ENCODE results near the gene PEX10.

Gene PEX10

DNA sequence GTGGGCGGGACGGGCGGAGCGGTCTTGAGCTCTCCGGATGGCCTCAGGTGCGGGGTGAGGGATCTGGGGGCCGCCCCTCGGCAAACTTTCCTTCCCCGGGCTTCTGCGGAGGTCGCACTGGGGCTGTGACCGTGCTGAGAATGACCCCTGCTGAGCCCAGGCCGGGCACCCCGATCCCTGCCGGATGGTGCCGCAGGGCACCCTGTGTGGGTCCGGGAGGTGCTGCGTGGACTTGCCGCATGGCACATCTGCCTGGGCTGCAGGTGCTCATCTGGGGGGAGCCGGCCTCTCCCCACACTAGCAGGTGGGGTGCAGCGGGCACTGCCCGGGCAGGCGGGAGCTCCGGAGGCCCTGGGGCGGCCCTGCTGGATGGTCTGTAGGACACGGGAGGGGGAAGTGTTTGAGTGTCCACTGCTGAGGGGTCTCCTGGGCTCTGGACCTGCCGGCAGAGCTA, 31.8 kb upstream of the PEX10 start:
- Histone ChIP-seq H3K18ac (ENCODE audit: low read length) (peak overlapping the region; percentile 95), H4K8ac (ENCODE audit: low read depth, low read length) (no peak overlapping the region), H3K27me3 (ENCODE audit: control insufficient read depth in 3 of 3, insufficient read depth in 3 of 3, low read depth in 1 of 3, low read length in 3 of 3) (peaks cover 0 to 59% (median 16%) of the 10 kb centered on the region in 3 experiments), H2BK12ac (ENCODE audit: low read length) (peak overlapping the region; percentile 99), H3K4me2 (ENCODE audit: insufficient read depth, low read length, poor library complexity, severe bottlenecking) (peak overlapping the region; percentile 77), H3K9ac (ENCODE audit: low read depth, low read length, poor library complexity) (peak overlapping the region; percentile 77), H4K91ac (ENCODE audit: low read depth, low read length, poor library complexity) (peak overlapping the region; percentile 72), H2BK15ac (ENCODE audit: low read length) (peak overlapping the region; percentile 100), H3K79me1 (ENCODE audit: low read depth, low read length) (peaks cover 7% of the 10 kb centered on the region), H3K14ac (ENCODE audit: low read length) (peak overlapping the region; percentile 97), H2BK120ac (ENCODE audit: low read depth, low read length) (peak overlapping the region; percentile 78), H3K23ac (ENCODE audit: low read depth, low read length, poor library complexity) (peak overlapping the region; percentile 73), H2AK5ac (ENCODE audit: low read depth, low read length) (peak overlapping the region; percentile 90), H3K36me3 (replicated peaks in 1 of 2; ENCODE audit: control insufficient read depth in 2 of 2, insufficient read depth in 2 of 2, low read length in 2 of 2) (no peaks in the 10 kb centered on the region), H2AFZ (ENCODE audit: low read length) (no peak overlapping the region), H3K4me3 (ENCODE audit: low read length in 2 of 2) (peak overlapping the region in 1 of 2 donors; percentile 75), H2BK5ac (ENCODE audit: low read length) (peak overlapping the region; percentile 98), H3K4me1 (ENCODE audit: control insufficient read depth in 2 of 2, insufficient read depth in 1 of 2, low read depth in 1 of 2, low read length in 2 of 2) (peaks cover 34 to 47% of the 10 kb centered on the region in 2 donors), H3K4ac (ENCODE audit: low read length) (peak overlapping the region; percentile 84), H3K27ac (replicated peaks; ENCODE audit: low read length) (no peak overlapping the region), H3K9me3 (replicated peaks in 1 of 2; ENCODE audit: control insufficient read depth in 2 of 2, insufficient read depth in 1 of 2, low read depth in 1 of 2, low read length in 2 of 2) (no peaks in the 10 kb centered on the region)
- no peak for DNase-seq (ENCODE audit: low spot score)
- no CpG with 5 or more reads among the region's 27 CpGs for WGBS, 2 donors (ENCODE audit: extremely low coverage in 2 of 2, insufficient read length in 2 of 2, insufficient replicate concordance in 1 of 2)

DNA sequence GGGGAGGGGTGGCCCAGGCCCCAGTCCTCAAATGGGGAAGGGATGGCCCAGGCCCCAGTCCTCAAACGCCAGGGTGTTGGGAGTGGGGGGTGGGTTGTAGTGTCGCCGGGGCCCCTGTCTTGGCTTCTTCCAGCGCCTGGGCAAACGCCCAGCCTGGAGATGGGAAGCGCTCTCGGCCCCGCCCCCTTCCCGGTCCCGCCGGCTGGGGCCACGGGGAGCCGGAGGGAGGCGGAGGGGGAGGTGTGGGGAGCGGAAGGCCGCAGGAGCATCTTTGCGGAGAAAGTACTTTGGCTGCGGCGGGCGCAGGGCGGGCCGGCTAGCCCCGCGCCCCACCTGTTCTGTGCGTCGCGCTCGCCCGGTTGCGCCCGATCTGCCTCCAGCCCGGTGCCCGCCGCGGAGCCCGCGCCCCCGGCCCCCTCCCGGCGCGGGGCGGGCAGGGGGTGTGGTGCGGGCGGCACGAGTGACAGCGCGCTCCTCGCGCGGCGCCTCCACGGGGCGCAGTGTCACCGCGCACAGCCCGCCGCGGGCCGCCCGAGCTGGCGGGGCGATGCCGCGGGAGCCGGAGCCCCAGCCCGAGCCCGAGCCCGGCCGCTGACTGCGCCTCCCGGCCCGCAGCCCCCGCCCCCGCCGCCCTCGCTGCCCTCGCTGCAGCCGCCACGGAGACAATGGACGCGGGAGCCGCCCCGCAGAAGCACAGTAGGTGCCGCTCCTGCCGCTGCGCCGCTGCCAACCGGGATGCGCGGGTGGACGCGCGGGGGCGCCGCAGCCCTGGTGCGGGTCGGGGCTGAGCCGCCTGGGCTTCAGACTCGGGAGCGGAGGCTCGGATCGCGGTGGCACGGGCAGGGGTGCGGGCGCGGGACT, 31.1 kb upstream of the PEX10 start:
- peaks cover 32 to 43% of the 10 kb centered on the region in 2 donors for H3K4me1 ChIP-seq (ENCODE audit: control insufficient read depth in 2 of 2, insufficient read depth in 1 of 2, low read depth in 1 of 2, low read length in 2 of 2)

DNA sequence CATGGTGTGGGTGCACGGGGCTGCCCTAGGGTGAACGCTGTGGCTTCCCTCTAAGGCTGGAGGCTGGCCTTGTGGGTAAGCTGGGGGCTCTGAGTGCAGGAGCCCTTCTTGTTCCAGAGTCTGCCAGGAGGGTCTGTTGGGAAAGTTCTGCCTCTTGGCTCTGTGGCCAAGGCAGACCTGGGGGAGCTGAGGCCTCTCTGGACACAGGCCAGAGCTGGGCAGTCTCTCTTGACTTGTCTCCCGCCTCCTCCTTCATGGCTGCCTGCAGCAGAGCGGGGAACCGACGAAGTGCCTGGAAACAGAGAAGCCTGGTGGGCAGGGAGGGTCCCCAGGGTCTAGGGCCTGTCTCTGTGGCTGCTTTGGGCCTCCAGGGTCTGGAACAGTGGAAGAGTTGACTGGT, 30.3 kb upstream of the PEX10 start:
- Histone ChIP-seq H2BK5ac (ENCODE audit: low read length) (peak overlapping the region; percentile 87), H3K9ac (ENCODE audit: low read depth, low read length, poor library complexity) (no peak overlapping the region), H3K4me2 (ENCODE audit: insufficient read depth, low read length, poor library complexity, severe bottlenecking) (no peak overlapping the region), H2BK12ac (ENCODE audit: low read length) (peak overlapping the region; percentile 35), H3K36me3 (replicated peaks in 1 of 2; ENCODE audit: control insufficient read depth in 2 of 2, insufficient read depth in 2 of 2, low read length in 2 of 2) (no peaks in the 10 kb centered on the region), H3K14ac (ENCODE audit: low read length) (no peak overlapping the region), H3K4me1 (ENCODE audit: control insufficient read depth in 2 of 2, insufficient read depth in 1 of 2, low read depth in 1 of 2, low read length in 2 of 2) (peaks cover 24 to 35% of the 10 kb centered on the region in 2 donors), H3K9me3 (replicated peaks in 1 of 2; ENCODE audit: control insufficient read depth in 2 of 2, insufficient read depth in 1 of 2, low read depth in 1 of 2, low read length in 2 of 2) (no peaks in the 10 kb centered on the region), H3K79me1 (ENCODE audit: low read depth, low read length) (peaks cover 7% of the 10 kb centered on the region), H3K23ac (ENCODE audit: low read depth, low read length, poor library complexity) (peak overlapping the region; percentile 3), H4K8ac (ENCODE audit: low read depth, low read length) (no peak overlapping the region), H3K18ac (ENCODE audit: low read length) (peak overlapping the region; percentile 89), H2BK15ac (ENCODE audit: low read length) (peak overlapping the region; percentile 99), H2BK120ac (ENCODE audit: low read depth, low read length) (peak overlapping the region; percentile 44), H3K4ac (ENCODE audit: low read length) (no peak overlapping the region), H4K91ac (ENCODE audit: low read depth, low read length, poor library complexity) (no peak overlapping the region), H3K4me3 (ENCODE audit: low read length in 2 of 2) (no peak overlapping the region), H3K27me3 (ENCODE audit: control insufficient read depth in 3 of 3, insufficient read depth in 3 of 3, low read depth in 1 of 3, low read length in 3 of 3) (peaks cover 0 to 71% (median 16%) of the 10 kb centered on the region in 3 experiments), H3K27ac (replicated peaks; ENCODE audit: low read length) (no peak overlapping the region), H2AK5ac (ENCODE audit: low read depth, low read length) (peak overlapping the region; percentile 77), H2AFZ (ENCODE audit: low read length) (no peak overlapping the region)
- DNase-seq (ENCODE audit: low spot score) = no peak
- no CpG with 5 or more reads among the region's 6 CpGs for WGBS, 2 donors (ENCODE audit: extremely low coverage in 2 of 2, insufficient read length in 2 of 2, insufficient replicate concordance in 1 of 2)

More for the DNA sequence above, 31.1 kb upstream of the PEX10 start:
- peak overlapping the region in 1 of 2 donors; percentile 75 for H3K4me3 ChIP-seq (ENCODE audit: low read length in 2 of 2)
- no peak for DNase-seq (ENCODE audit: low spot score)
- peak overlapping the region; percentile 95 for H3K18ac ChIP-seq (ENCODE audit: low read length)
- H3K9ac ChIP-seq (ENCODE audit: low read depth, low read length, poor library complexity) = peak overlapping the region; percentile 77
- H4K91ac ChIP-seq (ENCODE audit: low read depth, low read length, poor library complexity) = no peak overlapping the region
- H3K27me3 ChIP-seq (ENCODE audit: control insufficient read depth in 3 of 3, insufficient read depth in 3 of 3, low read depth in 1 of 3, low read length in 3 of 3) = peaks cover 0 to 64% (median 16%) of the 10 kb centered on the region in 3 experiments
- H3K14ac ChIP-seq (ENCODE audit: low read length) = no peak overlapping the region
- H2BK120ac ChIP-seq (ENCODE audit: low read depth, low read length) = peak overlapping the region; percentile 78
- no CpG with 5 or more reads among the region's 107 CpGs for WGBS, 2 donors (ENCODE audit: extremely low coverage in 2 of 2, insufficient read length in 2 of 2, insufficient replicate concordance in 1 of 2)
- H3K27ac ChIP-seq (replicated peaks; ENCODE audit: low read length) = no peak overlapping the region
- H3K23ac ChIP-seq (ENCODE audit: low read depth, low read length, poor library complexity) = peak overlapping the region; percentile 73
- peak overlapping the region; percentile 100 for H2BK15ac ChIP-seq (ENCODE audit: low read length)
- no peak overlapping the region for H3K4ac ChIP-seq (ENCODE audit: low read length)
- peak overlapping the region; percentile 98 for H2BK5ac ChIP-seq (ENCODE audit: low read length)
- H3K9me3 ChIP-seq (replicated peaks in 1 of 2; ENCODE audit: control insufficient read depth in 2 of 2, insufficient read depth in 1 of 2, low read depth in 1 of 2, low read length in 2 of 2) = no peaks in the 10 kb centered on the region
- peaks cover 7% of the 10 kb centered on the region for H3K79me1 ChIP-seq (ENCODE audit: low read depth, low read length)
- H3K36me3 ChIP-seq (replicated peaks in 1 of 2; ENCODE audit: control insufficient read depth in 2 of 2, insufficient read depth in 2 of 2, low read length in 2 of 2) = no peaks in the 10 kb centered on the region
- H2BK12ac ChIP-seq (ENCODE audit: low read length) = peak overlapping the region; percentile 99
- H4K8ac ChIP-seq (ENCODE audit: low read depth, low read length) = no peak overlapping the region
- peak overlapping the region; percentile 77 for H3K4me2 ChIP-seq (ENCODE audit: insufficient read depth, low read length, poor library complexity, severe bottlenecking)
- H2AFZ ChIP-seq (ENCODE audit: low read length) = peak overlapping the region; percentile 38
- H2AK5ac ChIP-seq (ENCODE audit: low read depth, low read length) = peak overlapping the region; percentile 90

DNA sequence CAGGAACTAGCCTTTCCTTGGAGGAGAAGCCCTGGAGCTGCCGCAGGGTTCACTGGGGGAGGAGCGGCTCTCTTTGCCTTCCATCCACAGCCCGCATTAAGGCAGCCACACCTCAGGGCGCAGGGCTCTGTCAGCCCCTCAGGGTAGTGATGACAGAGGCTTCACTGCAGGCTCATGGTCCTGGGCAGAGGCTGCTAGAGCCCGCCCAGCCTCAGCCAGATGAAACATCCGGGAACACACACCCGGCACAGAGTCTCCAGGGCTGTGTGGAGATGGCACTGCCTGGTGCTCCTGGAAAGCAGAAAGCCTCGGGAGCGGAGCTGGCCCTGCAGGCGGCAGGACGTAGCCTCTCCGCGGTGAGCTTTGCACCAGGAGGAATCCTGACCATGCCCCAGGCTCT, 29.4 kb upstream of the PEX10 start:
- Histone ChIP-seq H2BK12ac (ENCODE audit: low read length) (peak overlapping the region; percentile 33), H4K8ac (ENCODE audit: low read depth, low read length) (no peak overlapping the region), H2BK5ac (ENCODE audit: low read length) (no peak overlapping the region), H2AFZ (ENCODE audit: low read length) (no peak overlapping the region), H3K27me3 (ENCODE audit: control insufficient read depth in 3 of 3, insufficient read depth in 3 of 3, low read depth in 1 of 3, low read length in 3 of 3) (peaks cover 0 to 79% (median 16%) of the 10 kb centered on the region in 3 experiments), H3K79me1 (ENCODE audit: low read depth, low read length) (peaks cover 7% of the 10 kb centered on the region), H2AK5ac (ENCODE audit: low read depth, low read length) (peak overlapping the region; percentile 90), H3K4me3 (ENCODE audit: low read length in 2 of 2) (no peak overlapping the region), H3K14ac (ENCODE audit: low read length) (no peak overlapping the region), H3K18ac (ENCODE audit: low read length) (peak overlapping the region; percentile 20), H3K4me2 (ENCODE audit: insufficient read depth, low read length, poor library complexity, severe bottlenecking) (no peak overlapping the region), H3K4me1 (ENCODE audit: control insufficient read depth in 2 of 2, insufficient read depth in 1 of 2, low read depth in 1 of 2, low read length in 2 of 2) (peaks cover 15 to 26% of the 10 kb centered on the region in 2 donors), H3K9ac (ENCODE audit: low read depth, low read length, poor library complexity) (no peak overlapping the region), H3K23ac (ENCODE audit: low read depth, low read length, poor library complexity) (no peak overlapping the region), H3K9me3 (replicated peaks in 1 of 2; ENCODE audit: control insufficient read depth in 2 of 2, insufficient read depth in 1 of 2, low read depth in 1 of 2, low read length in 2 of 2) (no peaks in the 10 kb centered on the region), H2BK15ac (ENCODE audit: low read length) (peak overlapping the region; percentile 99), H3K4ac (ENCODE audit: low read length) (no peak overlapping the region), H3K36me3 (replicated peaks in 1 of 2; ENCODE audit: control insufficient read depth in 2 of 2, insufficient read depth in 2 of 2, low read length in 2 of 2) (no peaks in the 10 kb centered on the region), H3K27ac (replicated peaks; ENCODE audit: low read length) (no peak overlapping the region), H4K91ac (ENCODE audit: low read depth, low read length, poor library complexity) (no peak overlapping the region), H2BK120ac (ENCODE audit: low read depth, low read length) (peak overlapping the region; percentile 44)
- no peak for DNase-seq (ENCODE audit: low spot score)
- no CpG with 5 or more reads among the region's 13 CpGs for WGBS, 2 donors (ENCODE audit: extremely low coverage in 2 of 2, insufficient read length in 2 of 2, insufficient replicate concordance in 1 of 2)
